Metanephros (tissue), 1 donor: ENCODE data around the gene POLD1. TPM values are rescaled to one million over a fixed set of nuclear protein-coding genes. Genes with fewer than 3 reads are reported as not detected.

Source experiments
- total RNA-seq: library from RNA; depleted of rRNA; stranded (reverse); fragments of >200 nt; gene quantifications from one replicate; pipeline ENCODE4 v1.2.3, GENCODE V29; 2014

The POLD1 gene
- total RNA-seq: 56.6 TPM

GRCh38 chr19:50383852-50384684, at the start of gene POLD1:
POLD1 (plus strand) TSS chr19:50384347; CDS start chr19:50398852, 14,505 bp downstream.

GRCh38 chr19:50365434-50366306, 18.5 kb upstream of the POLD1 start, which contains the start of gene NAPSA:
NAPSA (minus strand) TSS chr19:50365639; CDS start chr19:50365621, 18 bp downstream.

GRCh38 chr19:50376166-50377050, 7.7 kb upstream of the POLD1 start, which contains the start of gene NR1H2:
NR1H2 (plus strand) TSS chr19:50376457; CDS start chr19:50377606, 1,149 bp downstream.

GRCh38 chr19:50418176-50419021, 34.3 kb downstream of the POLD1 start, which contains the start of gene SPIB:
SPIB (plus strand) TSS chr19:50418938; CDS start chr19:50418963, 25 bp downstream.

GRCh38 chr19:50432221-50433028, 48.3 kb downstream of the POLD1 start, which contains the start of gene MYBPC2:
MYBPC2 (plus strand) TSS chr19:50432892; CDS start chr19:50432954, 62 bp downstream.

Other genes with a start within 250 kb of the POLD1 start
- not detected for gene IZUMO2, start 221.1 kb upstream of the POLD1 start, total RNA-seq
- gene MYH14, start 180.7 kb upstream of the POLD1 start, total RNA-seq: 33.0 TPM
- 7.8 TPM for gene KCNC3, start 55.0 kb upstream of the POLD1 start, total RNA-seq
- 6.8 TPM for gene NAPSA, start 18.7 kb upstream of the POLD1 start, total RNA-seq
- 55.1 TPM for gene NR1H2, start 7.9 kb upstream of the POLD1 start, total RNA-seq
- 1.5 TPM for gene SPIB, start 34.6 kb downstream of the POLD1 start, total RNA-seq
- gene MYBPC2, start 48.5 kb downstream of the POLD1 start, total RNA-seq: 41.0 TPM
- 107 TPM for gene EMC10, start 92.2 kb downstream of the POLD1 start, total RNA-seq
- 4.4 TPM for gene GARIN5A, start 92.5 kb downstream of the POLD1 start, total RNA-seq
- gene JOSD2, start 126.8 kb downstream of the POLD1 start, total RNA-seq: 18.8 TPM
- 5.7 TPM for gene ASPDH, start 129.6 kb downstream of the POLD1 start, total RNA-seq
- gene LRRC4B, start 184.1 kb downstream of the POLD1 start, total RNA-seq: 35.3 TPM